Hematopoietic multipotent progenitor cell treated with erythropoietin and hydrocortisone succinate and interleukin-3 and kit ligand, for 15 days (in vitro differentiated cells): ENCODE results near the gene MTCL1.
A peak's percentile ranks its signal among the peaks of the same experiment; 100 is the strongest.

ENCODE experiments used
- DNase-seq: peaks from one replicate; pipeline ENCODE4 v3.0.0-alpha.2; 2015; ENCODE audit warnings: low spot score

The MTCL1 gene

GRCh38 chr18:8688216-8688800, 17.0 kb upstream of the MTCL1 start:
- DNase-seq, result no peak

GRCh38 chr18:8688816-8689215, 16.5 kb upstream of the MTCL1 start:
- no peak for DNase-seq

- DNase-seq, result no peak
Observed at GRCh38 chr18:8689517-8689916, 15.8 kb upstream of the MTCL1 start.

- DNase-seq, result no peak
Observed at GRCh38 chr18:8694891-8695290, 10.5 kb upstream of the MTCL1 start.

GRCh38 chr18:8695932-8696517, 9.3 kb upstream of the MTCL1 start:
- DNase-seq, result no peak

- peak; percentile 74 for DNase-seq
Observed at GRCh38 chr18:8696749-8697211, 8.6 kb upstream of the MTCL1 start.

- no peak for DNase-seq
Observed at GRCh38 chr18:8699126-8699525, 6.2 kb upstream of the MTCL1 start.

GRCh38 chr18:8699948-8700347, 5.4 kb upstream of the MTCL1 start:
- DNase-seq, result no peak

GRCh38 chr18:8701546-8702118, 3.7 kb upstream of the MTCL1 start:
- DNase-seq, result no peak

- DNase-seq, result no peak
Observed at GRCh38 chr18:8702668-8703067, 2.7 kb upstream of the MTCL1 start.

- no peak for DNase-seq
Observed at GRCh38 chr18:8703092-8703709, 2.2 kb upstream of the MTCL1 start.

GRCh38 chr18:8703781-8704301, 1.5 kb upstream of the MTCL1 start:
- no peak for DNase-seq

GRCh38 chr18:8704361-8705237, 757 bp upstream of the MTCL1 start:
- DNase-seq, result peak; percentile 76

GRCh38 chr18:8705961-8706790, 820 bp downstream of the MTCL1 start:
- DNase-seq, result no peak

- DNase-seq, result no peak
Observed at GRCh38 chr18:8706791-8707555, 1.6 kb downstream of the MTCL1 start.

- DNase-seq, result no peak
Observed at GRCh38 chr18:8707556-8708300, 2.4 kb downstream of the MTCL1 start.

GRCh38 chr18:8708670-8709069, 3.3 kb downstream of the MTCL1 start:
- DNase-seq, result no peak

GRCh38 chr18:8709248-8710059, 4.1 kb downstream of the MTCL1 start:
- no peak for DNase-seq

- no peak for DNase-seq
Observed at GRCh38 chr18:8711736-8712135, 6.4 kb downstream of the MTCL1 start.
